Prostate gland (tissue), 2 donors: ENCODE measurements around the gene DTNB. TPM values are rescaled to one million over a fixed set of nuclear protein-coding genes. Genes with fewer than 3 reads are reported as not detected.

Experiments
- DNase-seq: peaks from one replicate; pipeline ENCODE4 v3.0.0-alpha.2; 2019; ENCODE audit warnings: low spot score
- H3K27ac ChIP-seq, 2 donors: fragments of 200-600 bp; sonication (generic); 2 replicates each; pipeline ENCODE4 v1.5.1; 2017 to 2019
- H3K27me3 ChIP-seq: fragments of 200-600 bp; sonication (generic); replicated peaks from 2 replicates; pipeline ENCODE4 v1.5.1; 2019; ENCODE audit not compliant: insufficient read depth
- H3K36me3 ChIP-seq, 2 donors: fragments of 200-600 bp; sonication (generic); 1 replicate in 1 of 2; 2 replicates in 1 of 2; pipeline versions ENCODE4 v1.5.1 to v1.8.1; 2017 to 2019
- H3K4me1 ChIP-seq: fragments of 200-600 bp; sonication (generic); replicated peaks from 2 replicates; pipeline ENCODE4 v1.5.1; 2019
- H3K4me3 ChIP-seq, 2 donors: fragments of 200-600 bp; sonication (generic); 2 replicates each; pipeline ENCODE4 v1.5.1; 2017 to 2019
- H3K9me3 ChIP-seq: fragments of 200-600 bp; sonication (generic); 2 replicates; pipeline ENCODE4 v1.5.1; 2017
- POLR2A ChIP-seq: fragments of 450-650 bp; IDR thresholded peaks from one replicate; pipeline ENCODE4 v1.6.1; 2016; ENCODE audit warnings: antibody characterized with exemption, mild to moderate bottlenecking
- POLR2AphosphoS5 ChIP-seq: sonication (generic); formaldehyde crosslinking; IDR thresholded peaks from one replicate; pipeline ENCODE4 v1.6.1; 2017; ENCODE audit warnings: antibody characterized with exemption
- WGBS: methylation state at CpG from one replicate; pipeline ENCODE4 v1.1.5; 2018; 5-methylcytosine and 5-hydroxymethylcytosine counted together
- intact Hi-C: fragments of 100-400 bp; cut with DNase I; formaldehyde crosslinking; loops from one replicate; pipeline ENCODE4 v1.14.2; 2022
- total RNA-seq, 2 donors: library from RNA; depleted of rRNA; stranded (reverse); fragments of >200 nt; gene quantifications; one replicate each; pipeline ENCODE4 v1.1.0, GENCODE V29; 2016
- TF ChIP-seq, protein P1 (sequence below), 4 experiments: fragments of 200-600 bp in 2 of 4; fragments of 450-650 bp in 2 of 4; sonication (generic) in 2 of 4; IDR thresholded peaks; 1 replicate in 3 of 4; 2 replicates in 1 of 4; pipeline ENCODE4 v1.5.1; 2016 to 2019; ENCODE audit warnings: antibody characterized with exemption in 4 of 4, mild to moderate bottlenecking in 2 of 4, moderate library complexity in 2 of 4

The DTNB gene
- total RNA-seq = 10 to 100 TPM; 47.0 to 61.9 TPM

DNA sequence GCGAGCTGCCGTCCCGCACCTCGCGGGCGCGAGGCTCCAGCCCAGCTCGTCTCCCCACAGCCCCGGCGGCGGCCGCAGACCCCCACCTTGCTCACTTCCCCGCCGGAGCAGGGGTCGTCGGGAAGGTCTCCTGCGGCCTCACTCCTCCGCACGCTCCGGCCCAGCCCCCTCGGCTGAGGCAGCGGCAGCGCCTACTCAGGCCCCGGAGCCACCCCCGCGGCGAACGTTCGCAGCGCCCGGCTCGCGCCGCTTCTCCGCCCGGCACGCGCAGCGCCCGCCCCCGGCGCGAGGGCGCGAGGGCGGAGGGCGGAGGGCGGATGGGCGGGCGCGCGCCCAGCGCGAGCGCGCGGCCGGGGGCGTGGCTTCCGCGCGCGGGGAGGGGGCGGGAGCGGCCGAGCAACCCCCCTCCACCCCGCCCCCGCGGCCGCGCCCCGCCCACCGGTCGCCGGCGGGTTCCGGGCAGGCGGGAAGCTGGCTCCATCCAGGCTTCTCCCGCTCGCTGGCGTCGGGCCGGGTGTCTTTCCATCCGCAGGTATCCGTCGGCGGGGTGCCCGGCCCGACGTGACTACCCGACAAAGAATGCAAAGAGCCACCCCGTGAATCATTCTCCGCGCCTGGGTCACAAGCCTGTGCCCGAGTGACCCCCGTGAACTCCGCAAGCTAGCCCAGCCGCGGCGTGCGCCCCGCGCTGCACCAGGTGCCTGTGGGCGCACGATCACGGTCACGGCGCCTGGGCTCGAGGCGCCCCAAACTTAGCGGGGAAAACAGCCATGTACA is at the start of gene DTNB:
Gene DTNB, minus strand, starts transcription at position 278 of the 777 bp plus-strand sequence. CDS start 20,917 bp downstream, outside the sequence.
- peak within 1 kb of the TSS; percentile 86 to 98 for H3K4me3 ChIP-seq
- peak within 1 kb of the TSS; percentile 82 to 89 for H3K27ac ChIP-seq
- no peaks in the 10 kb centered on the region for H3K36me3 ChIP-seq
- H3K27me3 ChIP-seq = no peaks in the 10 kb centered on the region
- no peak for TF ChIP-seq POLR2AphosphoS5
- TF ChIP-seq POLR2A = peak; percentile 66
- TF ChIP-seq, protein P1, sequence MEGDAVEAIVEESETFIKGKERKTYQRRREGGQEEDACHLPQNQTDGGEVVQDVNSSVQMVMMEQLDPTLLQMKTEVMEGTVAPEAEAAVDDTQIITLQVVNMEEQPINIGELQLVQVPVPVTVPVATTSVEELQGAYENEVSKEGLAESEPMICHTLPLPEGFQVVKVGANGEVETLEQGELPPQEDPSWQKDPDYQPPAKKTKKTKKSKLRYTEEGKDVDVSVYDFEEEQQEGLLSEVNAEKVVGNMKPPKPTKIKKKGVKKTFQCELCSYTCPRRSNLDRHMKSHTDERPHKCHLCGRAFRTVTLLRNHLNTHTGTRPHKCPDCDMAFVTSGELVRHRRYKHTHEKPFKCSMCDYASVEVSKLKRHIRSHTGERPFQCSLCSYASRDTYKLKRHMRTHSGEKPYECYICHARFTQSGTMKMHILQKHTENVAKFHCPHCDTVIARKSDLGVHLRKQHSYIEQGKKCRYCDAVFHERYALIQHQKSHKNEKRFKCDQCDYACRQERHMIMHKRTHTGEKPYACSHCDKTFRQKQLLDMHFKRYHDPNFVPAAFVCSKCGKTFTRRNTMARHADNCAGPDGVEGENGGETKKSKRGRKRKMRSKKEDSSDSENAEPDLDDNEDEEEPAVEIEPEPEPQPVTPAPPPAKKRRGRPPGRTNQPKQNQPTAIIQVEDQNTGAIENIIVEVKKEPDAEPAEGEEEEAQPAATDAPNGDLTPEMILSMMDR (IDR thresholded peaks at IDR 0.05) = no peak
- under 1% methylated on average over 36 of the region's 111 CpGs for WGBS
- H3K9me3 ChIP-seq = no peaks in the 10 kb centered on the region
- intact Hi-C loops = loop anchor here (10.0 kb wide), 1 partner anchor 201 kb away; the partner anchor contains the start of gene ASXL2
- H3K4me1 ChIP-seq = peaks cover 7% of the 10 kb centered on the region
- peak; percentile 89 for DNase-seq

DNA sequence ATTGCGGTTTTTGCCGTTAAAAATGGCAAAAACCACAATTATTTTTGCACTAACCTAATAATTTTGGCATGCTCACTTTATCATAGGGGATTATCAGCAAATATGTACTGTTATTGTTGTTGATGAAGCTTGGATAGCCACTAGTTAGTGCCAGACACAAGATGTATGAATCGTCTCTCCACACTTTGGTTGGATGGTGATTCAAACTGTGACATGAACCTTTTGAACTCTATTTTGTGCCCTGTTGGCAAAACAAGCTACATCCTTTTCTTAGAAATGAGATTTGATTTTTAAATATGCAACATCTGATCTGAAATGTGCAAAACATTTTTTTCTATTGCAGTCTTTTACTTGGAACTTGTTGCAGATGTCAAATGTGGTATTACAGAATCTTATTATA is 48.8 kb upstream of the DTNB start:
- 83% methylated on average over 3 of the region's 3 CpGs for WGBS
- Histone ChIP-seq H3K4me3 (no peak overlapping the region), H3K27me3 (no peaks in the 10 kb centered on the region), H3K4me1 (peaks cover 6% of the 10 kb centered on the region), H3K36me3 (no peaks in the 10 kb centered on the region), H3K27ac (no peak overlapping the region), H3K9me3 (no peaks in the 10 kb centered on the region)
- DNase-seq = no peak
- intact Hi-C loops = no loop called here
- TF ChIP-seq, protein P1 (IDR thresholded peaks at IDR 0.05) = no peak
- no peak for TF ChIP-seq POLR2AphosphoS5
- TF ChIP-seq POLR2A = no peak

DNA sequence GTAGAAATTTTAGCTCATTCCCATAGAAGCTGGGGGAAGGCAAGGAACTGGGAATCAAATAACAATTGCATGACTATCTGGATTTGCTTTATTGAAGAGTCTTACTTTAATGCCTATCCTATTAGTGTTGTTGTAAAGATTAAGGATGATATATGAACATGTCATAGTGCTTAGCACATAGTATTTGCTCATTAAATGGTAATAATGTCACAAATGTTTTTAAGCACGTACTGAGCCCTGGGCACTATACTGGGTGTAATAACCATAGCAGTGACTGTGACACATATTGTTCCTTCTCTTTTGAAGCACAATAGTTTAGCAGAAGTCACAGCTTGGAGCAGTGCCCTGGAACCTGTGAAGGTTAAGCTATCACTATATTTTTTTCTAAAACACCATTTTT is 47.2 kb upstream of the DTNB start:
- TF ChIP-seq POLR2AphosphoS5 = no peak
- TF ChIP-seq, protein P1 (IDR thresholded peaks at IDR 0.05) = no peak
- TF ChIP-seq POLR2A = no peak
- Histone ChIP-seq H3K4me3 (no peak overlapping the region), H3K9me3 (no peaks in the 10 kb centered on the region), H3K27me3 (no peaks in the 10 kb centered on the region), H3K36me3 (no peaks in the 10 kb centered on the region), H3K4me1 (peaks cover 6% of the 10 kb centered on the region), H3K27ac (no peak overlapping the region)
- DNase-seq = no peak
- 62% methylated on average over 1 of the region's 1 CpG for WGBS
- intact Hi-C loops = no loop called here

DNA sequence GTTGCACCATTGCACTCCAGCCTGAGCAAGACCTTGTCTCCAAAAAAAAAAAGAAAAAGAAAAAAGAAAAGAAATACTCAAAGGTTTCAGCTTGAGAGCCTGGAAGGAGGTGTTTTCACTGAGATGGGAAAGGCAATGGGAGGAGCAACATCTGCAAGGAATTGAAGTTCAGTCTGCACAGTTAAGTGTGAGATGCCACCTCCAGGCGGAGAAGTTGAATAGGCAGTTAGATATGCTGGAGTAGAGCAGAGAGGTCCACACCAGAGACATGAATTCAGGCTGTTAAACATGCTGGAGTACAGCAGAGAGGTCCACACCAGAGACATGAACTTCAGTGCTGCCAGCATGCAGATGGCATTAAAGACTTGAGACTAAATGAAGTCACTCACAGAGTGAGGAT is 41.4 kb upstream of the DTNB start:
- intact Hi-C loops = no loop called here
- H3K27ac ChIP-seq = no peak overlapping the region
- H3K9me3 ChIP-seq = no peaks in the 10 kb centered on the region
- H3K4me3 ChIP-seq = no peak overlapping the region
- DNase-seq = no peak
- TF ChIP-seq POLR2A = no peak
- TF ChIP-seq POLR2AphosphoS5 = no peak
- TF ChIP-seq, protein P1 (IDR thresholded peaks at IDR 0.05) = no peak
- H3K4me1 ChIP-seq = peaks cover 4% of the 10 kb centered on the region
- H3K36me3 ChIP-seq = no peaks in the 10 kb centered on the region
- no peaks in the 10 kb centered on the region for H3K27me3 ChIP-seq
- WGBS = 91% methylated on average over 1 of the region's 1 CpG

DNA sequence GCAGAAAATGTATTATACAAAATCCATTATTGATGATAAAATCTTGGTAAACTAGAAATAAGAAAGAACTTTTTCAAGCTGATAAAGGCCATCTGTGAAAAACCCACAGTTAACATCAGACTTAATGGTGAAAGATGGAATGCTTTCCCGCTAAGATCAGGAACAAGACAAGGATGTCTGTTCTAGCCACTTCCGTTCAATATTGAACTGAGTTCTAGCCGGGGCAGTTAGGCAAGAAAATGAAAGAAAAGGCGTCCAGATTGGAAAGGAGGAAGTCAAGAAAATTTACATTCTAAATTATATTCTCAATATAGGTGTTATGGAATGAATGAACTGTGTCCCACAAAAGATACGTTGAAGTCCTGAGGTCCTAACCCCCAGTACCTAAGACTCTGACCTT is 39.1 kb upstream of the DTNB start:
- no peak for TF ChIP-seq POLR2A
- TF ChIP-seq, protein P1 (IDR thresholded peaks at IDR 0.05) = no peak
- TF ChIP-seq POLR2AphosphoS5 = no peak

More for the DNA sequence above, 39.1 kb upstream of the DTNB start:
- Histone ChIP-seq H3K27ac (no peak overlapping the region), H3K27me3 (no peaks in the 10 kb centered on the region), H3K9me3 (no peaks in the 10 kb centered on the region), H3K4me1 (no peaks in the 10 kb centered on the region), H3K4me3 (no peak overlapping the region), H3K36me3 (no peaks in the 10 kb centered on the region)
- 81% methylated on average over 5 of the region's 5 CpGs for WGBS
- no peak for DNase-seq
- intact Hi-C loops = no loop called here
